Dermis blood vessel endothelial cell (primary cell): ENCODE results near the gene LRRC66. TPM values are rescaled to one million over a fixed set of nuclear protein-coding genes. Genes with fewer than 3 reads are reported as not detected.

ENCODE experiments used
- DNase-seq: peaks from one replicate; pipeline ENCODE4 v3.0.0; 2010
- total RNA-seq: library from RNA; depleted of rRNA; stranded (reverse); fragments of >200 nt; gene quantifications from 2 replicates; pipeline ENCODE4 v1.2.3, GENCODE V29; 2014

LRRC66 gene
- total RNA-seq, 1 donor from 2014 or later, result 0.17 TPM

GRCh38 chr4:52010986-52011385 lies 9.2 kb downstream of the LRRC66 start:
- no peak for DNase-seq

- no peak for DNase-seq
These were observed 13.3 kb downstream of the LRRC66 start for GRCh38 chr4:52006887-52007286.

- DNase-seq, result no peak
These were observed 14.4 kb downstream of the LRRC66 start for GRCh38 chr4:52005604-52006273.

GRCh38 chr4:52004414-52004813 lies 15.7 kb downstream of the LRRC66 start:
- no peak for DNase-seq

- DNase-seq, result no peak
These were observed 18.5 kb downstream of the LRRC66 start for GRCh38 chr4:52001616-52002015.

GRCh38 chr4:51999250-51999649 lies 20.9 kb downstream of the LRRC66 start:
- no peak for DNase-seq

- no peak for DNase-seq
These were observed 21.3 kb downstream of the LRRC66 start for GRCh38 chr4:51998837-51999236.

- DNase-seq, result no peak
These were observed 22.5 kb downstream of the LRRC66 start for GRCh38 chr4:51997647-51998046.

- no peak for DNase-seq
These were observed 24.4 kb downstream of the LRRC66 start for GRCh38 chr4:51995647-51996220.

GRCh38 chr4:51965862-51966261 lies 54.3 kb downstream of the LRRC66 start:
- no peak for DNase-seq

GRCh38 chr4:51963841-51964517 lies 56.2 kb downstream of the LRRC66 start:
- no peak for DNase-seq

- DNase-seq, result no peak
These were observed 59.7 kb downstream of the LRRC66 start for GRCh38 chr4:51960486-51960885.

GRCh38 chr4:51958199-51958968 lies 61.8 kb downstream of the LRRC66 start:
- DNase-seq, result no peak

Other genes starting within 250 kb of the LRRC66 start
- gene DCUN1D4, start 177.2 kb downstream of the LRRC66 start, total RNA-seq, result 38.1 and 47.3 TPM in 2 replicates
- gene SGCB, start 17.9 kb upstream of the LRRC66 start, total RNA-seq, result 12.9 and 23.7 TPM in 2 replicates
- 4.3 and 4.6 TPM in 2 replicates for gene SPATA18, start 30.9 kb upstream of the LRRC66 start, total RNA-seq